MCF 10A (cell line): ENCODE results near the gene VWA3A. TPM values are rescaled to one million over a fixed set of nuclear protein-coding genes. Genes with fewer than 3 reads are reported as not detected.
"Not testable (repeated sequence)": the region's sequence is repeated elsewhere in the genome, so short reads cannot be mapped to it uniquely, and the experiment has no call there.

ENCODE experiments used
- BruUV-seq: library from RNA; stranded (reverse); fragments of 400-500 nt; replicated peaks from 2 replicates; lab custom pipeline; 2021; lab: Mats Ljungman, UMichigan
- CTCF ChIA-PET: fragments of 300-600 bp; sonication (Branson Sonifier 250); formaldehyde crosslinking; extraction: SDS; loops from one replicate; lab custom pipeline; 2021; ENCODE audit warnings: antibody characterized with exemption, inconsistent platforms; lab: Yijun Ruan, JAX
- POLR2A ChIA-PET: fragments of 300-600, 350-650 bp; sonication (Branson Sonifier 250); formaldehyde crosslinking; extraction: SDS; loops from one replicate; lab custom pipeline; 2020; ENCODE audit warnings: antibody characterized with exemption, inconsistent platforms; lab: Yijun Ruan, JAX
- DNase-seq: peaks from one replicate; pipeline ENCODE4 v3.0.0-alpha.2; 2018; ENCODE audit not compliant: unreplicated experiment
- H3K27ac Mint-ChIP-seq: one replicate; pipeline ENCODE4 v1.8.0; 2022; ENCODE audit warnings: mild to moderate bottlenecking, low read depth, mixed read lengths; ENCODE audit not compliant: unreplicated experiment
- H3K27me3 Mint-ChIP-seq: one replicate; pipeline ENCODE4 v1.8.0; 2022; ENCODE audit warnings: mixed read lengths; ENCODE audit not compliant: insufficient read depth, unreplicated experiment
- H3K36me3 Mint-ChIP-seq: one replicate; pipeline ENCODE4 v1.8.0; 2022; ENCODE audit warnings: mild to moderate bottlenecking, moderate library complexity, mixed read lengths; ENCODE audit not compliant: insufficient read depth, unreplicated experiment
- H3K4me1 Mint-ChIP-seq: one replicate; pipeline ENCODE4 v1.8.0; 2022; ENCODE audit warnings: mixed read lengths; ENCODE audit not compliant: insufficient read depth, unreplicated experiment
- H3K4me3 Mint-ChIP-seq: one replicate; pipeline ENCODE4 v1.8.0; 2022; ENCODE audit warnings: mild to moderate bottlenecking, moderate library complexity, mixed read lengths; ENCODE audit not compliant: unreplicated experiment
- H3K9me3 Mint-ChIP-seq: one replicate; pipeline ENCODE4 v1.8.0; 2022; ENCODE audit warnings: mixed read lengths; ENCODE audit not compliant: unreplicated experiment
- CTCF ChIP-seq: fragments of 200-600 bp; IDR thresholded peaks from one replicate; pipeline ENCODE4 v1.8.0; 2022; ENCODE audit warnings: antibody characterized with exemption, mild to moderate bottlenecking; ENCODE audit not compliant: unreplicated experiment
- intact Hi-C: fragments of 100-400 bp; cut with micrococcal nuclease; formaldehyde crosslinking; loops from 2 replicates; pipeline ENCODE4 v1.14.1; 2022
- total RNA-seq: library from RNA; stranded (reverse); gene quantifications from 2 replicates; pipeline ENCODE4 v1.2.3, GENCODE V29; 2022

Gene VWA3A
- total RNA-seq, 1 experiment from 2014 or later, result not detected

GRCh38 chr16:22103441-22103840, 11.1 kb downstream of the VWA3A start:
- Mint-ChIP-seq H3K4me3 (no peak overlapping the region), H3K4me1 (no peaks in the 10 kb centered on the region), H3K9me3 (no peaks in the 10 kb centered on the region), H3K27me3 (peaks cover 36% of the 10 kb centered on the region), H3K36me3 (no peaks in the 10 kb centered on the region), H3K27ac (no peak overlapping the region)
- no peak for TF ChIP-seq CTCF
- no TSS peak for BruUV-seq
- POLR2A ChIA-PET, result no interaction called here
- CTCF ChIA-PET, result interaction anchor here (0.6 to 1.3 kb wide), 4 partner anchors 84 to 395 kb away, joined by 3 to 6 read pairs (median 5); no protein-coding TSS in a partner anchor
- intact Hi-C loops, result no loop called here
- no peak for DNase-seq

DNA sequence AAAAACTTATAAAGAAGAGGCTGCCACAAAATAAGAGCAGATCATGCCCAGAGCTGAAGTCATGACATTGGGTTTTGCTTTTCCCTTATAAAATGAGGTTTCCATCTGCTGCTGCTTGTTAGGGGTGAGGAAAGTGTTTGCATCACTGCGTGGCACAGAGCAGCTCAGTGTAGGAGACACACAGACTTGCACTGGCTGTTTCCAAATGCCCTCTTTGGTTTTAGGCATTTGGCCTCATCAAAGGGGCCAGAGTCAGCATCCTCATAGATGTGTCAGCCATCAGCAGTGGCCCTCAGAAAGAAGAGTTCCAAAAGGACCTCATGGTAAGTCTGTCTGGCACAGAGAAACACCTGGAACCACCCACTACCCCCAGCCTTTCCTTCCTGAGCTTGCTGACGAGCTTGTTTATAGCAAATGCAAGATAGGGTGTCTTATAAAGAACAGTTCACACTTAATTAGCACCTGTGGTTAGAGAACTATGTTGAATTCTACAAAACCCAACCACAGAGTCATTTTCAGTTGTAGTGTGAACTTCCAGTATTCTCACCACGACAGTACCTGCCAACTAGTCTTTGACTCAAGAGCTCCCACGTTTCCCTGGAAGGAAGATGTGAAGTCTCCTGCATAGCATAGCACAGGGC, 17.0 kb downstream of the VWA3A start:
- CTCF ChIA-PET, result interaction anchor here (1.0 to 2.6 kb wide), 7 partner anchors 10 to 156 kb away, joined by 3 to 13 read pairs (median 4); no protein-coding TSS in a partner anchor
- Mint-ChIP-seq H3K9me3 (no peaks in the 10 kb centered on the region), H3K4me1 (no peaks in the 10 kb centered on the region), H3K27ac (no peak overlapping the region), H3K27me3 (peaks cover 56% of the 10 kb centered on the region), H3K4me3 (no peak overlapping the region), H3K36me3 (no peaks in the 10 kb centered on the region)
- BruUV-seq, result no TSS peak
- TF ChIP-seq CTCF, result no peak
- intact Hi-C loops, result no loop called here
- POLR2A ChIA-PET, result no interaction called here
- DNase-seq, result no peak

DNA sequence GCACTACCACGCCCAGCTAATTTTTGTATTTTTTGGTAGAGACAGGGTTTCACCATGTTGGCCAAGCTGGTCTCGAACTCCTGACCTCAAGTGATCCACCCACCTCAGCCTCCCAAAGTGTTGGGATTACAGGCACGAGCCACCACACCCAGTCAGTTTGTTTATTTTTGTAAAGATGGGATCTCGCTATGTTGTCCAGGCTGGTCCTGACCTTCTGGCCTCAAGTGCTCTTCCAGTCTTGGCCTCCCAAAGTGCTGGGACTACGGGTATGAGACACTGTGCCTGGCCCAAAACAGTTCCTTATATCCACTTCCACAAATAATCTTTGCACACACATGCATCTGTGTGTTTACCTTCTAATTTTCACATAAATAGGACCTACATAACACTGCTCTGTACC, 19.3 kb downstream of the VWA3A start:
- H3K4me1 Mint-ChIP-seq, DNase-seq, H3K9me3 Mint-ChIP-seq, H3K36me3 Mint-ChIP-seq, H3K27ac Mint-ChIP-seq, BruUV-seq, POLR2A ChIA-PET, H3K4me3 Mint-ChIP-seq: not testable (repeated sequence)
- CTCF ChIA-PET, result interaction anchor here (0.6 to 4.5 kb wide), 5 partner anchors 10 to 170 kb away, joined by 3 to 25 read pairs (median 5); no protein-coding TSS in a partner anchor
- intact Hi-C loops, result loop anchor here (5.0 kb wide), 1 partner anchor 41 kb away; no protein-coding TSS in a partner anchor
- peaks cover 49% of the 10 kb centered on the region for H3K27me3 Mint-ChIP-seq

DNA sequence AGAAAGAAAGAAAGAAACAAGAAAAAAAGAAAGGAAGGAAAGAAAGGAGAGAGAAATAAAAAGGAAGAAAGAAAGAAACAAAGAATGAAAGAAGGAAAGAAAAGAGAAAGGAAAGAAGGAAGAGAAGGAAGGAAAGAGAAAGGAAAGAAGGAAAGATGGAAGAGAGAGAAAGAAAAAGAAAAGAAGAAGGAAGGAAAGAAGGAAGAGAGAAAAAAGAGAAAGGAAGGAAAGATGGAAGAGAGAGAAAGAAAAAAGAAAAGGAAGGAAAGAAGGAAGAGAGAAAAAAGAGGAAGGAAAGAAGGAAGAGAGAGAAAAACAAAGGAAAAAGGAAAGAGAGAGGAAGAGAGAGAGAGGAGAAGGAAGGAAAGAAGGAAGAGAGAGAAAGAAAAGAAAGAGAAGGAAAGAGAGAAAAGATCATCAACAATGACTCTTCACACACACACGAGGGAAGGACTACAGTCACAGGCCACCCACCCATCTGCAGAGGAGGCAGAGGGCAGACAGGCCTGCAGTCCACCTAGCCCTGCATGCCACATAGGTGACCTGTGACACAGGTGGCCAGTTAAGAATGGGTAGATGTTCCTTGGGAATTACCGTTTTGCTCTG, 23.9 kb downstream of the VWA3A start:
- DNase-seq, result no peak
- peaks cover 11% of the 10 kb centered on the region for H3K27me3 Mint-ChIP-seq
- POLR2A ChIA-PET, result no interaction called here
- H3K9me3 Mint-ChIP-seq, result no peaks in the 10 kb centered on the region
- TF ChIP-seq CTCF, result no peak
- no peaks in the 10 kb centered on the region for H3K36me3 Mint-ChIP-seq
- no peak overlapping the region for H3K4me3 Mint-ChIP-seq
- CTCF ChIA-PET, result interaction anchor here (1.6 to 4.5 kb wide), 2 partner anchors 17 kb away, joined by 9 to 25 read pairs; no protein-coding TSS in a partner anchor
- intact Hi-C loops, result no loop called here
- BruUV-seq, result no TSS peak
- H3K4me1 Mint-ChIP-seq, result no peaks in the 10 kb centered on the region
- no peak overlapping the region for H3K27ac Mint-ChIP-seq
